Common myeloid progenitor, CD34-positive (primary cell): Measurements from ENCODE around the gene NT5C1A.

ENCODE experiments used
- CTCF ChIA-PET: fragments of 350-600 bp; sonication (Branson Sonifier 250); formaldehyde crosslinking; loops from one replicate; lab custom pipeline; 2021; ENCODE audit warnings: antibody characterized with exemption; lab: Charles Lee
- POLR2A ChIA-PET: fragments of 350-600 bp; sonication (Branson Sonifier 250); formaldehyde crosslinking; loops from one replicate; lab custom pipeline; 2021; ENCODE audit warnings: antibody characterized with exemption; lab: Charles Lee
- DNase-seq, 3 donors: peaks; one replicate each; pipeline versions ENCODE4 v3.0.0 to v3.0.0-alpha.2; 2013
- H3K27ac ChIP-seq, 2 experiments: 1 replicate in 1 of 2; 2 replicates in 1 of 2; pipeline ENCODE4 v1.7.0; 2013; ENCODE audit warnings: inconsistent platforms in 2 of 2, low read length in 2 of 2, mild to moderate bottlenecking in 2 of 2, low read depth in 1 of 2, moderate library complexity in 1 of 2; ENCODE audit not compliant: severe bottlenecking in 2 of 2, insufficient read depth in 1 of 2, poor library complexity in 1 of 2
- H3K27me3 ChIP-seq, 5 experiments: replicated peaks in 2 of 5; 1 replicate in 3 of 5; 2 replicates in 2 of 5; pipeline versions ENCODE4 v1.6.1 to v1.7.0; 2013; ENCODE audit warnings: low read length in 4 of 5, mild to moderate bottlenecking in 2 of 5, moderate library complexity in 2 of 5, inconsistent platforms in 1 of 5; ENCODE audit not compliant: insufficient read depth in 5 of 5, control insufficient read depth in 4 of 5
- H3K36me3 ChIP-seq, 4 experiments: 1 replicate in 2 of 4; 2 replicates in 2 of 4; pipeline versions ENCODE4 v1.6.1 to v1.7.0; 2013; ENCODE audit warnings: low read length in 3 of 4, control low read depth in 1 of 4, mild to moderate bottlenecking in 1 of 4; ENCODE audit not compliant: control insufficient read depth in 4 of 4, insufficient read depth in 4 of 4
- H3K4me1 ChIP-seq, 4 experiments: 1 replicate in 3 of 4; 2 replicates in 1 of 4; pipeline versions ENCODE4 v1.6.1 to v1.7.1; 2013; ENCODE audit warnings: low read length in 3 of 4, mild to moderate bottlenecking in 3 of 4, control low read depth in 1 of 4, inconsistent platforms in 1 of 4, moderate library complexity in 1 of 4; ENCODE audit not compliant: control insufficient read depth in 4 of 4, insufficient read depth in 4 of 4; ENCODE audit errors: control extremely low read depth in 1 of 4
- H3K4me3 ChIP-seq, 7 experiments: 1 replicate in 4 of 7; 2 replicates in 3 of 7; pipeline versions ENCODE4 v1.5.1 to v1.7.0; 2013; ENCODE audit warnings: mild to moderate bottlenecking in 7 of 7, low read length in 6 of 7, moderate library complexity in 6 of 7, inconsistent platforms in 2 of 7, low read depth in 2 of 7, control low read depth in 1 of 7; ENCODE audit not compliant: insufficient read depth in 4 of 7, control insufficient read depth in 1 of 7; ENCODE audit errors: extremely low read depth in 1 of 7
- H3K9me3 ChIP-seq, 5 experiments: 1 replicate in 4 of 5; 2 replicates in 1 of 5; pipeline versions ENCODE4 v1.6.1 to v1.7.1; 2013; ENCODE audit warnings: low read length in 4 of 5, mild to moderate bottlenecking in 2 of 5, inconsistent platforms in 1 of 5, low read depth in 1 of 5, moderate library complexity in 1 of 5; ENCODE audit not compliant: control insufficient read depth in 4 of 5, insufficient read depth in 2 of 5; ENCODE audit errors: control extremely low read depth in 1 of 5
- WGBS: methylation state at CpG from one replicate; pipeline ENCODE4 v1.1.5; 2013; ENCODE audit not compliant: insufficient coverage; 5-methylcytosine and 5-hydroxymethylcytosine counted together

Gene NT5C1A

DNA sequence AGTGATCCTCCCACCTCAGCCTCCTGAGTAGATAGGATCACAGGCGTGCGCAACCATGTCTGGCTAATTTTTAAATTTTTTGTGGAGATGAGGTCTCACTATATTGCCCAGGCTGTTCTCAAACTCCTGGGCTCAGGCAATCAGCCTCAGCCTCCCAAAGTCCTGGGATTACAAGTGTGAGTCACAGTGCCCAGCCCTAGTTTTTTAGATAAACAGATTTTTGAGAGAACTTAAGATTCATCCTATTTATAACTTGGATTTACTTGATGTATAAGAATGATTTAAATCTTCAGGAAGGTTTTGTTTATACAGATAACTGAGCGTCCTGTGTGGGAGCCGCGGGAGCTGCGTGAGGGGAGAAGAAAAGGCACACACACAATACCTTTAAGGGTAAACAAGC lies 58.7 kb downstream of the NT5C1A start:
- Histone ChIP-seq H3K4me1 (peaks cover 0 to 4% (median 0%) of the 10 kb centered on the region in 4 experiments), H3K36me3 (no peaks in the 10 kb centered on the region), H3K27me3 (peaks cover 0 to 3% (median 0%) of the 10 kb centered on the region in 5 experiments), H3K9me3 (no peaks in the 10 kb centered on the region), H3K27ac (no peak overlapping the region), H3K4me3 (no peak overlapping the region)
- ChIA-PET POLR2A (no interaction called here), CTCF (interaction anchor here (1.0 to 13.6 kb wide), 6 partner anchors 7 to 45 kb away, joined by 3 to 250 read pairs (median 5); partner anchors contain the start of gene HEYL)
- WGBS = 100% methylated on average over 2 of the region's 6 CpGs
- no peak for DNase-seq

DNA sequence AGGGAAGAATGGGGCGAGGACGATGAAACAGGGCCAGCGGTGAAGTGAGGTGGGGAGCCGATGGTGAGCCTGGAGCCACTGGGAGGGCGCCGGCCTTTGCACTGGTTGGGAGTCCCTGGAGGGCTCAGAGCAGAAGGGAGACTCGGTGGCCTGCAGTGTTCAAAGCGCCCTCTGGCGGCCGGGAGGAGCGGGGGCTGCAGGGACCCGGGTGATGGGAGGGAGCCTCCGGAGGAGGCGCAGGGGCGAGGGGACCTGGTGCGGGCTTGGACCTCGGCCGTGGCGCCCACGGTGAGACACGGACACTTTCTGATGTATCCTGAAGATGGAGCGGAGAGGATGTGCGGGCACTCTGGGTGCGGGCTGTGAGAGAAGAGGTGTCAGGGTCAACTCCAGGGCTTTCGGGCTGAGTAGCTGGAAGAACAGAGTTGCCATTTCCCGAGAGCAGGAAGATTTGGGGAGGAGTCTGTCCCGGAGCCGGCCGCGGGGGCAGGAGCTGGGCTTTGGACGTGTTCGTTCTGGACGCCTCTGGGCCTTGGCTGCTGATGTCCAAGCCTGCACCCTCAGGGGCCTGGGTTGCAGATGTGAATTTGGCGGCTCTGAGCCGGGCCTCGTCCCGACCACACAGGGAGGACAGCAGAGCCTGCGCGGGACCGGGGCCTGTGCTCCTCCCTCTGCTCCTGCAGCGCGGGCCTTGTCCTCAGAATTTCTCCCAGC lies 62.1 kb downstream of the NT5C1A start:
- Histone ChIP-seq H3K4me3 (no peak overlapping the region), H3K4me1 (peaks cover 0 to 4% (median 0%) of the 10 kb centered on the region in 4 experiments), H3K9me3 (no peaks in the 10 kb centered on the region), H3K36me3 (no peaks in the 10 kb centered on the region), H3K27ac (no peak overlapping the region), H3K27me3 (peaks cover 0 to 3% (median 0%) of the 10 kb centered on the region in 5 experiments)
- WGBS = 36% methylated on average over 40 of the region's 42 CpGs
- DNase-seq = peak; percentile 67 to 75 (median 70)
- ChIA-PET CTCF (interaction anchor here (0.5 to 13.6 kb wide), 8 partner anchors 11 to 92 kb away, joined by 3 to 250 read pairs (median 6); partner anchors contain the start of gene HEYL), POLR2A (no interaction called here)
